ENCODE results near the gene IGFALS. TPM values are rescaled to one million over a fixed set of nuclear protein-coding genes. Genes with fewer than 3 reads are reported as not detected.

IGFALS gene
- total and polyA plus RNA-seq, 2 experiments from 2014 or later: 0.16 TPM; not detected in 1

DNA sequence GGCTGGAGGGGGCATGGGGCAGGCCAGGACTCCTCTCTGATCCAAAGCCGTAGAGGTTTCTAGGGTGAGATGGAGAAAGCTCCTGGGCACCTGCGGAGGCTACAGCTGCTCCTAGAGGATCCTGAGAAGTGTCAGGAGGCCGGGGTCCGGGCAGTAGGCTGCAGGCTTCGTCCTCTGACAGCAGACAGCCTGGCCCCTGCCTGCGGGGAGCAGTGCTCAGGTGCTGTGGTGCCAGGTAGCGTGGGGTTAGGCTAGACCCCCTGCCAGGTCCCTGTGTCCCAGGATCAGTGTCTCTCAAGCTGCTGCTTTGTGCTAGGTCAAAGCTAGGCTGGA, 19.1 kb downstream of the IGFALS start:
- no peak overlapping the region for H3K27ac Mint-ChIP-seq
- peaks cover 23% of the 10 kb centered on the region for H3K27me3 Mint-ChIP-seq (ENCODE audit: insufficient read depth, low read depth, poor library complexity)
- Histone ChIP-seq H3K27ac (ENCODE audit: low read depth) (no peak overlapping the region), H3K4me2 (peak overlapping the region; percentile 96), H2AFZ (no peak overlapping the region), H3K9me2 (ENCODE audit: insufficient read depth) (no peaks in the 10 kb centered on the region), H3F3A (replicated peaks; ENCODE audit: low read depth) (peaks cover 14% of the 10 kb centered on the region; the same call in 1 of the 2 replicates), H3K79me2 (replicated peaks; ENCODE audit: insufficient read depth) (peaks cover 15% of the 10 kb centered on the region), H4K20me1 (replicated peaks; ENCODE audit: insufficient read depth) (peaks cover 5% of the 10 kb centered on the region; the same call in 1 of the 2 replicates), H3K36me3 (ENCODE audit: insufficient read depth) (no peaks in the 10 kb centered on the region), H3K27me3 (ENCODE audit: insufficient read depth) (no peaks in the 10 kb centered on the region), H3K4me1 (ENCODE audit: insufficient read depth) (peaks cover 4% of the 10 kb centered on the region), H3K4me3 (peak overlapping the region; percentile 97; the same call in 1 of the 2 replicates)
- peaks cover 8% of the 10 kb centered on the region for H3K4me1 Mint-ChIP-seq
- H3K36me3 Mint-ChIP-seq (ENCODE audit: low read depth): peaks cover 23% of the 10 kb centered on the region
- ATAC-seq (no peak), DNase-seq (ENCODE audit: low spot score) (no peak)
- H3K4me3 Mint-ChIP-seq: 0 out of 3 replicates have a peak overlapping the region, but pooled peaks have one; percentile 30
- H3K9me3 Mint-ChIP-seq: peaks cover 4% of the 10 kb centered on the region; the same call in 2 of the 3 replicates
- TF ChIP-seq ZNF114 (CRISPR knock-in tag; IDR thresholded peaks at IDR 0.05) (no peak), CTCF (conservative IDR thresholded peaks at IDR 0.05; ENCODE audit: low read depth in 2 of 2) (no peak), ETS1 (IDR thresholded peaks at IDR 0.05) (no peak), STAT1 (IDR thresholded peaks at IDR 0.05; ENCODE audit: unreplicated experiment) (no peak), ZNF331 (CRISPR knock-in tag; IDR thresholded peaks at IDR 0.05; ENCODE audit: low read depth) (no peak), POLR2AphosphoS5 (IDR thresholded peaks at IDR 0.05; ENCODE audit: low read depth) (no peak), JUNB (IDR thresholded peaks at IDR 0.05; ENCODE audit: unreplicated experiment) (no peak), EZH2 (IDR thresholded peaks at IDR 0.05; ENCODE audit: low read depth, unreplicated experiment) (no peak), EZH2phosphoT487 (IDR thresholded peaks at IDR 0.05; ENCODE audit: unreplicated experiment) (no peak), NANOG (IDR thresholded peaks at IDR 0.05; ENCODE audit: borderline replicate concordance) (no peak), CREB1 (CRISPR knock-in tag; IDR thresholded peaks at IDR 0.05; ENCODE audit: low read depth) (no peak)
- TF ChIP-seq, protein P1, sequence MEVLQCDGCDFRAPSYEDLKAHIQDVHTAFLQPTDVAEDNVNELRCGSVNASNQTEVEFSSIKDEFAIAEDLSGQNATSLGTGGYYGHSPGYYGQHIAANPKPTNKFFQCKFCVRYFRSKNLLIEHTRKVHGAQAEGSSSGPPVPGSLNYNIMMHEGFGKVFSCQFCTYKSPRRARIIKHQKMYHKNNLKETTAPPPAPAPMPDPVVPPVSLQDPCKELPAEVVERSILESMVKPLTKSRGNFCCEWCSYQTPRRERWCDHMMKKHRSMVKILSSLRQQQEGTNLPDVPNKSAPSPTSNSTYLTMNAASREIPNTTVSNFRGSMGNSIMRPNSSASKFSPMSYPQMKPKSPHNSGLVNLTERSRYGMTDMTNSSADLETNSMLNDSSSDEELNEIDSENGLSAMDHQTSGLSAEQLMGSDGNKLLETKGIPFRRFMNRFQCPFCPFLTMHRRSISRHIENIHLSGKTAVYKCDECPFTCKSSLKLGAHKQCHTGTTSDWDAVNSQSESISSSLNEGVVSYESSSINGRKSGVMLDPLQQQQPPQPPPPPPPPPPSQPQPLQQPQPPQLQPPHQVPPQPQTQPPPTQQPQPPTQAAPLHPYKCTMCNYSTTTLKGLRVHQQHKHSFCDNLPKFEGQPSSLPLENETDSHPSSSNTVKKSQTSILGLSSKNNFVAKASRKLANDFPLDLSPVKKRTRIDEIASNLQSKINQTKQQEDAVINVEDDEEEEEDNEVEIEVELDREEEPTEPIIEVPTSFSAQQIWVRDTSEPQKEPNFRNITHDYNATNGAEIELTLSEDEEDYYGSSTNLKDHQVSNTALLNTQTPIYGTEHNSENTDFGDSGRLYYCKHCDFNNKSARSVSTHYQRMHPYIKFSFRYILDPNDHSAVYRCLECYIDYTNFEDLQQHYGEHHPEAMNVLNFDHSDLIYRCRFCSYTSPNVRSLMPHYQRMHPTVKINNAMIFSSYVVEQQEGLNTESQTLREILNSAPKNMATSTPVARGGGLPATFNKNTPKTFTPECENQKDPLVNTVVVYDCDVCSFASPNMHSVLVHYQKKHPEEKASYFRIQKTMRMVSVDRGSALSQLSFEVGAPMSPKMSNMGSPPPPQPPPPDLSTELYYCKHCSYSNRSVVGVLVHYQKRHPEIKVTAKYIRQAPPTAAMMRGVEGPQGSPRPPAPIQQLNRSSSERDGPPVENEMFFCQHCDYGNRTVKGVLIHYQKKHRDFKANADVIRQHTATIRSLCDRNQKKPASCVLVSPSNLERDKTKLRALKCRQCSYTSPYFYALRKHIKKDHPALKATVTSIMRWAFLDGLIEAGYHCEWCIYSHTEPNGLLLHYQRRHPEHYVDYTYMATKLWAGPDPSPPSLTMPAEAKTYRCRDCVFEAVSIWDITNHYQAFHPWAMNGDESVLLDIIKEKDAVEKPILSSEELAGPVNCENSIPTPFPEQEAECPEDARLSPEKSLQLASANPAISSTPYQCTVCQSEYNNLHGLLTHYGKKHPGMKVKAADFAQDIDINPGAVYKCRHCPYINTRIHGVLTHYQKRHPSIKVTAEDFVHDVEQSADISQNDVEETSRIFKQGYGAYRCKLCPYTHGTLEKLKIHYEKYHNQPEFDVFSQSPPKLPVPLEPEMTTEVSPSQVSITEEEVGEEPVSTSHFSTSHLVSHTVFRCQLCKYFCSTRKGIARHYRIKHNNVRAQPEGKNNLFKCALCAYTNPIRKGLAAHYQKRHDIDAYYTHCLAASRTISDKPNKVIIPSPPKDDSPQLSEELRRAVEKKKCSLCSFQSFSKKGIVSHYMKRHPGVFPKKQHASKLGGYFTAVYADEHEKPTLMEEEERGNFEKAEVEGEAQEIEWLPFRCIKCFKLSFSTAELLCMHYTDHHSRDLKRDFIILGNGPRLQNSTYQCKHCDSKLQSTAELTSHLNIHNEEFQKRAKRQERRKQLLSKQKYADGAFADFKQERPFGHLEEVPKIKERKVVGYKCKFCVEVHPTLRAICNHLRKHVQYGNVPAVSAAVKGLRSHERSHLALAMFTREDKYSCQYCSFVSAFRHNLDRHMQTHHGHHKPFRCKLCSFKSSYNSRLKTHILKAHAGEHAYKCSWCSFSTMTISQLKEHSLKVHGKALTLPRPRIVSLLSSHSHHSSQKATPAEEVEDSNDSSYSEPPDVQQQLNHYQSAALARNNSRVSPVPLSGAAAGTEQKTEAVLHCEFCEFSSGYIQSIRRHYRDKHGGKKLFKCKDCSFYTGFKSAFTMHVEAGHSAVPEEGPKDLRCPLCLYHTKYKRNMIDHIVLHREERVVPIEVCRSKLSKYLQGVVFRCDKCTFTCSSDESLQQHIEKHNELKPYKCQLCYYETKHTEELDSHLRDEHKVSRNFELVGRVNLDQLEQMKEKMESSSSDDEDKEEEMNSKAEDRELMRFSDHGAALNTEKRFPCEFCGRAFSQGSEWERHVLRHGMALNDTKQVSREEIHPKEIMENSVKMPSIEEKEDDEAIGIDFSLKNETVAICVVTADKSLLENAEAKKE (CRISPR knock-in tag; IDR thresholded peaks at IDR 0.05): no peak
- TF ChIP-seq, protein P2, sequence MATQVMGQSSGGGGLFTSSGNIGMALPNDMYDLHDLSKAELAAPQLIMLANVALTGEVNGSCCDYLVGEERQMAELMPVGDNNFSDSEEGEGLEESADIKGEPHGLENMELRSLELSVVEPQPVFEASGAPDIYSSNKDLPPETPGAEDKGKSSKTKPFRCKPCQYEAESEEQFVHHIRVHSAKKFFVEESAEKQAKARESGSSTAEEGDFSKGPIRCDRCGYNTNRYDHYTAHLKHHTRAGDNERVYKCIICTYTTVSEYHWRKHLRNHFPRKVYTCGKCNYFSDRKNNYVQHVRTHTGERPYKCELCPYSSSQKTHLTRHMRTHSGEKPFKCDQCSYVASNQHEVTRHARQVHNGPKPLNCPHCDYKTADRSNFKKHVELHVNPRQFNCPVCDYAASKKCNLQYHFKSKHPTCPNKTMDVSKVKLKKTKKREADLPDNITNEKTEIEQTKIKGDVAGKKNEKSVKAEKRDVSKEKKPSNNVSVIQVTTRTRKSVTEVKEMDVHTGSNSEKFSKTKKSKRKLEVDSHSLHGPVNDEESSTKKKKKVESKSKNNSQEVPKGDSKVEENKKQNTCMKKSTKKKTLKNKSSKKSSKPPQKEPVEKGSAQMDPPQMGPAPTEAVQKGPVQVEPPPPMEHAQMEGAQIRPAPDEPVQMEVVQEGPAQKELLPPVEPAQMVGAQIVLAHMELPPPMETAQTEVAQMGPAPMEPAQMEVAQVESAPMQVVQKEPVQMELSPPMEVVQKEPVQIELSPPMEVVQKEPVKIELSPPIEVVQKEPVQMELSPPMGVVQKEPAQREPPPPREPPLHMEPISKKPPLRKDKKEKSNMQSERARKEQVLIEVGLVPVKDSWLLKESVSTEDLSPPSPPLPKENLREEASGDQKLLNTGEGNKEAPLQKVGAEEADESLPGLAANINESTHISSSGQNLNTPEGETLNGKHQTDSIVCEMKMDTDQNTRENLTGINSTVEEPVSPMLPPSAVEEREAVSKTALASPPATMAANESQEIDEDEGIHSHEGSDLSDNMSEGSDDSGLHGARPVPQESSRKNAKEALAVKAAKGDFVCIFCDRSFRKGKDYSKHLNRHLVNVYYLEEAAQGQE (IDR thresholded peaks at IDR 0.05; ENCODE audit: unreplicated experiment): no peak

Measured in GM23338 (cell line).